DMS79 treated with DMSO at 0.1 percent for 48 hours (cell line): ENCODE results near the gene COL4A4.
A peak's percentile ranks its signal among the peaks of the same experiment; 100 is the strongest.

ENCODE experiments used
- DNase-seq: peaks from one replicate; lab custom pipeline; 2025; lab: John Stamatoyannopoulos, UW

The COL4A4 gene

DNA sequence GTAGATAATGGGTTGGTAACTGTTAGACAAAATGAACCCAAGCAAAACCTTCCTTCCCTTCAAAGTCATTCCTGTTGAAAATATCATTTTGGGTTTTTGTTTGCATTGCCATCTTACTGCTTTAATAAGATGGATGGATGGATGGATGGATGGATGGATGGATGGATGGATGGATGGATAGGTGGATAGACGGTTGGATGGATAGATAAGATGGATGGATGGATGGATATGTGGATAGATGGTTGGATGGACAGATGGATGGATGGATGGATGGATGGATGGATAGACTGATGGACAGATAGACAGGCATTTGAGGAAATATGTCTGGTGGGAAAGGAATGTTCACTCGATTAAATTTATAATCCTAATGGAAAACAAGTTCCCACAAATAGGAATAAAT lies 133.2 kb downstream of the COL4A4 start:
- DNase-seq, result no peak

DNA sequence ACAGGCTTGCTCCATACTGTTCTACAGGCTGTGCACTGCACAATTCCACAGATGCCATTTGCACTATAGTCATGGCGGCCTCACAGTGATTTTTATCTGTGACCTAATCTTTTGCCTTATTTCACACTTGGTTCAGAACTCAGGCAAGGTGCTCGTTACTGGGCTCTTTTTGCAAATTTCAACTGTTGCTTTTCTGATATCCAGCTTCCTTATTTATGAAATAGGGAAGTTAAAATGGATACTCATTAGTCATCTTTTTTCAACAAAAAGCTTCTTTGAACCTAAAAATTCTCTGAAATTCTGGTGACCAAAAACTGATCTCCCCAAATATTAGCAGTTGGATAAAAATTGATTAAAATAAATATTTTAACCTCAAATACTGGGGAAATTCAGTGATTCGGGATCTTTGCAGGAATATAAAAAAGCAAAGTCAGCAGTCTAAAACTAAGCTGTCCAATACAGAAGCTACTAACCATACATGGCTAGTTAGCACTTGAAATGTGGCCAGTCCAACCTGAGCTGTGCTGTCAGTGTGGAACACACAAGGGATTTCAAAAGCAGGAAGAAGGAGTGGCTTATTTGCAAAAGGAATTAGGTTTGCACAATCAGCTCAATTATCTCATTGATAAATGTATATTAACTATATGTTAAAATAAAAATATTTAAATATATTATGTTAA lies 134.4 kb downstream of the COL4A4 start:
- DNase-seq, result no peak

DNA sequence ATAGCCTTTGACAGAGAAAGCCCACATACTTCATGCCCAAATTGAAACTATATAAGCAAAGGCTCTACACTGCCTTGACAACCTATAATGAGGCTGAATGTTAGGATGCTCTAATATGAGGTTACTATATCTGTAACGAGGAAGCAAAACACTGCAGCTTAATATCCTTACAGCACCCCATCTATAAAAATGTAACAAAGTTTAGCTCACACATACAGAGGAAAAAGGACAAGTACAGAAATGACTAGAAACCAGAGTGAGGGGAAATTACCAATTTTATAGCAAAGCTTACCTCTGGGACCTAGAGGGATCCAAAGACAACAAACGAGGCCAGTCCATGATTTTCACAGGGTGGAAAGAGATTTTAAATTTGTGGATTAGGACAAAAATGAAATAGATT lies 138.5 kb downstream of the COL4A4 start:
- DNase-seq, result no peak

DNA sequence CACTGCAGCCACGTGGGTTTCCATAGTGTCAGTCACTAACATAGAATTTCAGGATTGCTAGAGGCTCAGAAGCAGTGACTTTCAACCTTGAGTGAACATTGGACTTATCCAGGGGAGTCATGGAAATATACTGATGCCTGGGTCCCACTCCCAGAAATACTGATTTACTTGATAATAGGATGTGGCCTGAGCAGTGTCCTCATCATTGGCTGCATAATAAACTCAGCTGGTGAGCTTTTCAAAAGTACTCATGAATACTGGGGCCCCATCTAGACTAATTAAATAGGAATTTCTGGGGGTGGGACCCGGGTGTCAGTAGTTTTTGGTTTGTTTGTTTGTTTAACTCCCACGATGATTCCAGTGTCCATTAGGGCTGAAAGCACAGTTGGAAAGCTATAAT lies 141.4 kb downstream of the COL4A4 start:
- DNase-seq, result no peak

DNA sequence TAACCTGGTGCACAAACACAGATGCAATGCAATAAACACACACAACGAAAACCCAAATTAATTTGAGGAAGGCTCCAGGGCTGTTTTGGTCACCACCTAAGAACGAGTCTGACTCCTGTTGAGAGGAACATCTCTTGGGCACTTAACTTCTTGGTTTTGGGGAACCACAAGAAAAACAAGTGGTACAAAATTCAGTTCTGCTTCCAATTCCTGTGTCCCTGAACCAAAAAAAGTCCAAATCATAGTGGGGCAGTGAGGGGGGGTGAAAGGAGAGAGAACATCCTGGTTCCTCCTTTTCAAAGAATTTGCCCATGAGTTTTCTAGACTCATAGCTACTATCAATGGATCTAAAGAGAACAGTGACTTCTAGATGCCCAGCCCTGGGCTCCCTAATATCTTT lies 143.6 kb downstream of the COL4A4 start:
- DNase-seq, result no peak

DNA sequence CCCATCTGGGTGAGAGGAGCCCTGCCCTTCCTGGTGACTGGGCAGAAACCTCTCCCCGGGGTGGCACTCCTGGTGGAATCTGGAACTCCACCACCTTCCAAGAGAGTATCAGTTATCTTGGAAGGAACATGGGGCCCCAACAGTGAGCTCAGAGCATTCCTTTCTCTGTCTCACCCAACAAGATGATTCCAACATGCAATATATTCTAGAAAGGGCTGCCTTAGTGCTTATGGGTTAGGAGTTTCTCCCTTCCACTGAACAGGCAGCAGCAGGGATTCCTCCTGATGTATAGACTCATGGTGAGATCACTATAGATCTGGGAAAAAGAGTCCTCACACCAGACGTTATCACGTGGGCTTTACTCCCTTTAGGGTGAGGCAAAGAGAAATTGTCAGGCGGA lies 147.1 kb downstream of the COL4A4 start:
- DNase-seq, result no peak

DNA sequence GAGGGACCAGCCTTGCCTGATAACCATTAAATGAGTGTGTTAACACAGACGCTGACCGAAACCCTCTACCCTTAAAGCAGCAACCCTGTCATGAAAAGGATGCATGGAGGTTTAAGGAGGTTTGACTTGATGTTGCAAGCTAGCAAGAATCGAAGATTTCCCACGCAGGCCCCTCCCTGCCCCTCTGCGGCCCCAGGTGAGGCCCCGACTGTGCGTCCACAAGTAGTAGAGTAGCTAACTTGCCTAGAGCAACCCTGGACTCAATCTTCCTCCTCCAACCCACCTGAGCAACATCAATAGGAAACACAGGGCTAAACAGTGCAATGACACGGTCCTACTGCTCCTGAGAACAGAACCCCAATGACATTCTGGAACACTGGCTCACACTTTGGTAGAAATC lies 150.1 kb downstream of the COL4A4 start:
- no peak for DNase-seq

DNA sequence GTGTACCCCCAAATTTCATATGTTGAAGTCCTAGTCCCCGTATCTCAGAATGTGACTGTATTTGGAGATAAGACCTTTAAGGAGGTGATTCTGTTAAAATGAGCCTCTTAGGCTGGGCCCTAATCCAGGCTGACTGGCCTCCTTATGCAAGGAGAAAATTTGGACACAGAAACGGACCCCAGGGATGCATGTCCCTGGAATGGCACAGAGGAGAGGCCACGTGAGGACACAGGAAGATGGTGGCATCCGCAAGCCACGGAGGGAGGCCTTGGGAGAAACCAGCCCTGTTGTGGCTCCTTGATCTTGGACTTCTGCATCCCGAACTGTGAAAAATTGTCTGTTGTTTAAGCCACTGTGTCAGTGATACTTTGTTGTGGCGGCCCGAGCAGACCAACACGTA lies 150.7 kb downstream of the COL4A4 start:
- DNase-seq, result no peak

DNA sequence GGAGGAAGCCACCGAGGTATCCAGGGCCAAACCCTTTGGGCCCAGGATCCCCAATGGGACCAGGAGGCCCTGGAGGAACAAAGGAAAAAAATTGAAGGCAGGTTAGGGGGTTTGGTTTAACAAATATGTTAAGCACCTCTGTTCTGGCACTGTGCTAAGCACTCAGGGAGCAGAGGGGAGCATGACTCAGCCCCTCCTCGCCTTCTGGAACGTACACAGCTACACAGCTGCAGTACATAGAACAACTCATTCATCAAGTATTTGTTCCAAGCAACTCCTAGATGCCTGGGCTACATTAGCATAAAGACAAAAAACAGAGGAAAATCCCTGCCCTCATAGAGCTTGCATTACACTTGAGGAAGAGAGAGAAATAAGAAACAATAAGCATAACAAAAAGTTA lies 153.6 kb downstream of the COL4A4 start:
- DNase-seq, result no peak

DNA sequence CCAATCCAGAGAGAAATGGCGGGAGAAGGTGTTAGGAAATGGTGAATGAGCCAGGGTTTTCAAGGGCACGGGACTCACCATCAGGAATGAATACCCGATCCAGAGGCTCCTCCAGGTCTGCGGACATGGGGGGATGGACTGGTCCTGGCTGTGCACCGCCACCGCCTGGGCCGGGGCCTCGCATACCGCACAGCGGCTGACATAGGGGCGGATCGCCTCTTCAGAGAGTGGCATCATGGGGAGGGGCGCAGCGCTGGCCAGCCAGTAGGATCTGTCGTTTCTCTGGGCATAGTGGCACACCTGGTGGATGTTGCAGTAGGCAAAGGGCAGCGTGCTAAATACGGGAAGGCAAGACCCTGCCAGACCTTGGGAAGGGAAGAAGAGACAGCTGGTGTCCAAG lies 156.1 kb downstream of the COL4A4 start:
- no peak for DNase-seq

DNA sequence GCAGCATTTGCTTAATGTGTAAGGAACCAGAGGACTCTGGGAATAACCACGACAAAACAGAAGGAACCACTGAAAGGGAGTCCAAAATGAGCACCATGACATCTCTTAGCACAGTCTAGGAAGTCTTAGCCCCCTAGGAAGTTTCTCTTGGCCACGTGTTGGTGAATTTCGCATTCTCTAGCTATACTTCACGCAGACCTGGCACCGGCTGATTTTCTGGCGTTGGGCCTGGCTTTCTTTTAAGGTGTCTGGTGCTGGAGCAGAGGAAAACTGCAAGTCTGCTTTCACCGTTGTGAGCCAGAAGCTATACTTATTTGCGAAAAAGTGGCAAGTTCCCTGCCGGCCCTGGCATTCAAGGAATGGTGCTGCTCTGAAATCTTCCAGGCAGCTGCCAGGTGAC lies 156.9 kb downstream of the COL4A4 start:
- DNase-seq, result no peak

DNA sequence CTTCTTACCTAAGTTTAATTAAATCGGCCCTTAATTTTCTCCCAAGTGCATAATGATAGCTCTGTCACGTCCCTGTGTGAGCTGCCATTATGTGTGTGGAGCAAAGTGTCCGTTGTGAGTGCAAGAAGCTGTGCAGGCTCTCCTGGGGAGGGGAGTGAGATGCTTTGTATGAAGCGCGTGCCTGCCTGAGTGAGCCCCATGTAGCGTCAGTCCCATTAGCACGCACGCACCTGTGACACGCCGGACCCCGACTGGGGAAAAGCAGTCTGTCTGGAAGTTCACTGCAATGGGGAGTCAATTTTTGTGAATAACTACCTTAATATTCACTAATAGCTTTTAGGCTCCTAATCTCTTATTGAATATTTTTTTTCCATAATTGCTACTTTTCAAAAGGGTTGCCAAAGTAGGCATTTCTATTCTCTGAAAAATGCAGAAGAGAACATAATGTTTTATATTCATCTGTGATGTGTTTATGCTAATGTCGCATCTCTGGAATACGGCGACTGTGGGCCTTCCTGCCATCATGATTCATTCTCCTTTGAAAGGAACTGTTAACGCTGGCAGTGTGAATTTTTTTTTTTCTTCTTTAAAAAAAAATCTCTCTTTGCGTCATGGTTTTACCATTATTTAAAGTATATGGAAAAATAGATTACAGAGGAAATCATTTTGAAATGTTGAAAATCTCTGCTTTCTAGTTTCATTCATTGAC lies 157.7 kb downstream of the COL4A4 start:
- DNase-seq, result no peak

DNA sequence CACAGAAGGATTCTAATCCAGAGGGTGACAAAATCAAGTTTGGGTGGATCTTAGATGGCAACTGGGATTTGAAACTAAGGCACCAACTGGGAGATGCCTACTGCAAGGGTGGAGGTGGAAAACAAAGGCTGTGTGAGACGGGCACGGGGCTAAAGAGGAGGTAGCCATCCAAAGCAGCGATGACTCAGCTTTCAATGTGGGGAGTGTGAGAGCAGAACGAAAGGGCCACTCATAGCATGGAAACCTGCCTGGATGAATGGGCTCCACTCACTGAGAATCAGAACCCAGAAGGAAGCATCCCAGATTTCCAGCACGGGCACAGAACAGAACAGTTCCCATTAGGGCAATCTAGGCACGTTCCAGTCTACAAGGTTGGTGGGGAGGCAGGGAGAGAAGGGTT lies 159.5 kb downstream of the COL4A4 start:
- DNase-seq, result no peak

DNA sequence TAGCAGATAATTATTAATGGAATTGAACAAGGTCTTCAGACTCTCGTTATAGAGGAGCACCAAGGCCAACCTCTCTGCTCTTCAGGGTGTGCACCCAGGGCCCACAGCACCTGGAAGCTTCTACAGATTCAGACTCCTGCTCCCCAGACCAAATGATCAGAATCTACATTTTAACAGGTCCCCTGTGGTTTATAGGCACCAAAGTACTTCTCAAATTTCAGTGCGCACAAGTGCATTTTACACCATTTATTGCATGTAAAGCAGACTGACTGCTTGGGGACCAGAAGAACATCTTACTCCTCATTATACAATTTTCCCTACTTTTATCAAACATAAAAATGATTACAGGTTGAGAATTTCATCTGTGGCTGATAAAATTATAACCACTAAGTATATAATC lies 163.9 kb downstream of the COL4A4 start:
- DNase-seq, result no peak

DNA sequence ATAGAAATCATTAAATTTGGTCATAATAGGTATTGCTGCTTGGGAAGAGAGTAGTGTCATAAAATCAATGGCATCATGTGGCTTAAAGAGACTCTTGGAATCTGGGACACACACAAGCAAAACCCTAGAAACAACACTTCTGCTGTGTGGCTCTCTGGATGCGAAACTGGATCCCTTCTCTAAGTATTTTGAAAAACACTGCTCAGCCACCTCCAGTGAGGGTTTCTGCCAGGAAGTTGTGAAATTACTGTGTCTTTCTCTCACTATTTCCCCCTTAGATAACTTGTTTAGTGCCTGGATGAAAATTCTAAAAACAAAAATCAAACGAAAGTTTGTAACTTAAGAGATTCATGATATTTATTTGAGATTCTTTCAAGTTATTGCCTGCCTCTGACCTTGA lies 164.3 kb downstream of the COL4A4 start:
- no peak for DNase-seq

DNA sequence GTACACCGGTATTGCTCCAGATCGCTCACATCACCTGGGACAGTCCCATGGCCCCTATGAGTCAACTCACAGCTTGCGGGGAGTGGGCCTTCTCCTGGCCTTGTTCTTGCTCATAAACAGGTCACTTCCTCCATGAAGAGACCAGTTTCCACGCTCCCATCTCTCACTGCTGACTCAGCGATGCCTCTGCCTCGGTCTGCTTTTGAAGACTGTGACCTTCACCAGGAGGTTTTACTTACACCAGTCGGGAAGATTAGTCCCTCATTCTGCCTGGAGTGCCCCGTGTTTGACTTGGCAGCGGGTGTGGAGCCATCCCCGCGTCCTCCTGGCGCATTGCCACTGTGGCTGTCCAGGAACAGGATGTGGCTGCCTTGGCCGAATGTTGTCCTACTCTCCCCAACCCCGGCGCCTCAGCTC lies 168.4 kb downstream of the COL4A4 start:
- DNase-seq, result no peak

DNA sequence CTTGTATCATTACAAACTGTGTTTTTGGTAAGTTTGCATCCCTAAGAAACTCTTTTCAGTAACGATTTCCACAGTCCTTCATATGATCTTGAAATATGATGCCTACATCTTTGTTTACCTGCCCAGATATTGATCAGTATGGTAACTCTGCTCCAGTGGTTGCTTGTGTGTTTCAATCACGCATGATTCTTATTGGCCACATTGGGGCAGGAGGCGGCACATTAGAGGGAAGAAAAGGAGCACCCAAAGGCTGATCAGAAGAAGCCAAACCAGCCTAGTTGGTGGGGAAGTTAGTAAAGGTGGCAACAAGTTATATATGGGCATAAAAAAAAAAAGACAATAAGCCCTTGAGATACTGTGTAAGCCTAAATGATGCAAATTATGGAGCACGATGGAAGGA lies 169.2 kb downstream of the COL4A4 start:
- DNase-seq, result no peak

DNA sequence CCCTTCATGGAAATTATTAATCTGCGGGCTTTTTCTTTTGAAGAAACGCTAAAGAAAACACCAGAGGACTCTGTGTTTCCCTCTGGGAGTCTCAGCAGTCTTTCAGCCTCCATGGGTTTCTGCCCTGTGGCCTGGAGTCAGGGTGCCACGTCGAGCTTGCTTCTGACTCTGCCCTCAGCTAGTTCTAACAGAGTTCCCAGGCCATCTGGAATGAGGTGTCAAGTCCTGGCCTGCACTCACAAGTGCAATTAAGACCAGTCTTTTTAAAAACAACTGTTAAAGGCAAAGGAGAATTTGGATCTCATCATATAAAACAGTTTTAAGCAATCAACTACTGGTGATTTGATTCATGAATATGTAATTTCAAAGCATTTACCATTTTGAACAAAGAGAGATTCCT lies 170.8 kb downstream of the COL4A4 start:
- no peak for DNase-seq

DNA sequence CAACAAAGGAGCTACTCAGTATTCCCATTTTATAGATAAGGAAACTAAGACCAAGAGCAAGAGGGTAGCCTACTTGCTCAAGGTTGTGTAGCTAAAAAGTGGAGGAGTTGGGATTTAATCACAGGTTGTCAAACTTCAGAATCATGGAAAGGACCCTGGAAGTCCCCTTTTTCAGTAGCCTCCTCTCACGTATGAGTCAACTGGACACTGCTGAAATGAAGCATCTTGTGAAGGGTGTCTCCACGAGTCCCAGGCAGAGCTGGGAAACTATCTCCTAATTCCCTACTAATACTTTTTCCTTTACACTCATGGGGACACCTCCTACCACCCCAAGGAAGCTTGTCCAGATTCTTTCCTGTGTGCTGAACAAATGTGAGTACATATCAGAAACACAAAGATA lies 172.3 kb downstream of the COL4A4 start:
- DNase-seq, result no peak

DNA sequence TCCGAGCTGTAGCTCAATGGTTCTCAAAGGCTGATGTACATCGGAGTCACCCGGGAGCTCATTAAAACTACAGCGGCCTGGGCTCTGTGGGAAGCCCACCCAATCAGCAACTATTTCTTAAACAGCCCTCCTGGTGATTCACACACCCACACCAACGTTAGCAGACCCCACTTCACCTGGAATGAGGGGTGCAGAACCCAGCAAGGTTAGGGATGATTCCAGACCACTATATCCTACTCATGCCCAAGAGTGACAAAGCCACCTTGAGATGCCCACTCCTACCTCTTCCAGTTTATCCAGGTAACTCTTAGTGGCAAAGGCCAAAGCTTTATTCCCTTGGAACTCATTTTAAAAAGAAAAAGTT lies 178.4 kb downstream of the COL4A4 start:
- DNase-seq, result no peak

DNA sequence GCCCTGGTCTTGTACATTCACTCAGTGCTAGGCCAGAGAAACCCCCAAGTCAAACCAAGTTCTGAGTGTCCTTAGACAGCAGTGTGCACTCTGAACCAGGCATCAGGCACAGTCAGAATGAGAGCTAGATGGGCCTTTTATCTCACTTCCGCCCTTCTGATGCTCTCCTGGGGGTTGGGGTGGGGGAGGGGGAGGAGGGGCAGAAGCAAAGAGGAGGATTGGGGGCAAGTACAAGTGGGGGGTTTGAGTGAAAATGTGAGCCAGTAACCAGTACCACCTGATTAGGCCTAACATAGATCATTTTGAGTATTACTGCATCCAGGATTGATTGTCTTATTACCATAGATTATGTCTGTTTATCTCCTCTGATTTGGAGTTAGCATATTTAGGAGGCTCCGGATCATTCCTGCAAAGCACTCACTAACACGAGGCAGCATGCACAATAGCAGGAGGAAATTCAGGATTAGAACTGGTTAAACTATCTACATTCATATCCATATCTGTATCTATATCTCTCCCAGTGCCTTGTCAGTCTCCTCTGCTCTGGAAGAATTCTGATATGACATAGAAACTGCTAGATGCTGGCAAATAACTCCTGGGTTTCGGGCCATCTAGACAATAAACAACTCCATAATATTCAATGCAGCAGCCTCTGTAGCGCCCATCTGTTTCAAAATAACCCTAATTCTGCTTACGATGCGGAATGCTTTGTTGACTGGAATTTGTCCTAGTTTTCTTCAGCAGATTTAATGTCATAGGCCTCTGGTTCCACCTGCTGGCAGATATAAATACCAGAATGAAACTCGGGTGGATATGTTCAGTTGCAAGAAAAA lies 179.0 kb downstream of the COL4A4 start:
- peak; percentile 31 for DNase-seq

DNA sequence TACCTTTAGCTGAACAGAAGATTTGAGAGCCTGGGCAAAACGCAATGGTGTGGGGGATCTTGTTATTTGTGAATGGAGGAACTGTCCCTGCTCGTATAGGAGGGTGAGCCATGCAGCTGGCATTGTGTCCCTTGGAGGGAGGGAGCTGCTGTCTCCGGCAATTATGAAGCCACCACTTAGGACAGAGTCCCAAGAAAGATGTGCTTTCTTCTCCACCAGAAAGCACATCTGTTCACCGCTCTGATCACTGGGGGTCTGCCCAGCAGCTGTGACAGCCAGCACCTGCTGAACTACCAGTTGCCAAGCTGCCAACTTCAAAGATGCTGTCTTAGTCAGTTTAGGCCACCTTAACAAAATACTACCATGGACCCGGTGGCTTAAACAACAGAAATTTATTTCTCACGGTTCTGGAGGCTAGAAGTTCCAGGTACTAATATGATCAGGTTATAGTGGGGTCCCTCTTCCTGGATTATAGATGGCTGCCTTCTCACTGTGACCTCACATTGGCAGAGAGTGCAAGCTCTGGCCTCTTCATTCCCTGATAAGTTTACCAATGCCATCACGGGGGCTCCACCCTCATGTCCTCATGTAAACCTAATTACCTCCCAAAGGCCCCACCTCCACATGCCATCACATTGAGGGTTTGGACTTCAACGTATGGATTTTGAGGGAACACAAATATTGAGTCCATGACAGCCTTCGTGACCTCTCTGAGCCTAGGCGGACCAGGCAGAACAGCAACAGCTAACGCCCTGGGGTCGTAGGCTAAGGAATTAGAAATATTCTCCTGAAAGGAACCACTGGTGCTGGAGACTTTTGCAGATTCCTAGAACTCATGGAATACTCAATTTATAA lies 179.9 kb downstream of the COL4A4 start:
- DNase-seq, result no peak
